K562 (cell line): ENCODE measurements around the gene MEGF9.

Source experiments
- AFF4 ChIP-seq: sonication (generic); formaldehyde crosslinking; IDR thresholded peaks from 2 replicates; pipeline ENCODE4 v1.8.0; 2023; ENCODE audit warnings: mild to moderate bottlenecking, missing genetic modification reagents
- BACH1 ChIP-seq: fragments of 200-800 bp; sonication (Bioruptor generic); IDR thresholded peaks from 2 replicates; pipeline ENCODE4 v1.6.1; 2016; ENCODE audit warnings: missing genetic modification characterization, missing compliant biosample characterization
- CEBPB ChIP-seq: fragments of 450-650 bp; IDR thresholded peaks from 2 replicates; pipeline ENCODE4 v1.6.1; 2016; ENCODE audit warnings: missing genetic modification characterization, missing compliant biosample characterization
- CLOCK ChIP-seq: fragments of 250-450 bp; sonication (Bioruptor Pico); IDR thresholded peaks from 2 replicates; pipeline ENCODE4 v1.4.0; 2020; ENCODE audit warnings: mild to moderate bottlenecking, moderate library complexity, borderline replicate concordance
- CTCF ChIP-seq, 3 experiments: IDR thresholded peaks in 2 of 3; conservative IDR thresholded peaks in 1 of 3; 2 replicates each; pipeline ENCODE4 v1.5.1; 2011 to 2012; ENCODE audit warnings: low read length in 3 of 3, mild to moderate bottlenecking in 3 of 3, control low read depth in 2 of 3, improper control_type of control experiment in 1 of 3, inconsistent platforms in 1 of 3, low read depth in 1 of 3, mixed read lengths in 1 of 3, moderate library complexity in 1 of 3; ENCODE audit not compliant: insufficient read depth in 2 of 3
- FOXP1 ChIP-seq: sonication (generic); formaldehyde crosslinking; IDR thresholded peaks from 2 replicates; pipeline ENCODE4 v1.8.0; 2022; ENCODE audit warnings: mild to moderate bottlenecking, missing genetic modification reagents
- GABPA ChIP-seq: fragments of 200-800 bp; sonication (Bioruptor generic); conservative IDR thresholded peaks from 2 replicates; pipeline ENCODE4 v1.6.1; 2016; ENCODE audit warnings: low read depth, missing genetic modification characterization, missing compliant biosample characterization
- KDM4B ChIP-seq, 2 experiments: fragments of 450-650 bp in 1 of 2; sonication (generic) in 1 of 2; IDR thresholded peaks; 2 replicates each; pipeline ENCODE4 v1.6.1; 2016 to 2017; ENCODE audit warnings: borderline replicate concordance in 2 of 2, antibody characterized with exemption in 1 of 2, low read depth in 1 of 2, mild to moderate bottlenecking in 1 of 2
- POLR2G ChIP-seq: fragments of 200-400 bp; formaldehyde crosslinking; IDR thresholded peaks from 2 replicates; pipeline ENCODE4 v1.6.1; 2017; ENCODE audit warnings: low read depth, mild to moderate bottlenecking, antibody characterized with exemption, low read length, moderate library complexity
- REST ChIP-seq, 2 experiments: fragments of 450-650 bp; formaldehyde crosslinking in 1 of 2; IDR thresholded peaks; 2 replicates each; pipeline versions ENCODE4 v1.4.0 to v1.6.1; 2014 to 2020; ENCODE audit warnings: mild to moderate bottlenecking in 2 of 2, borderline replicate concordance in 1 of 2, low read depth in 1 of 2
- ZFP36 ChIP-seq: fragments of 150-350 bp; IDR thresholded peaks from 2 replicates; pipeline ENCODE4 v1.6.1; 2018; ENCODE audit warnings: low read length, low read depth; ENCODE audit not compliant: partially characterized antibody
- ZSCAN32 ChIP-seq: fragments of 450-650 bp; formaldehyde crosslinking; IDR thresholded peaks from 2 replicates; pipeline ENCODE4 v1.4.0; 2020; ENCODE audit warnings: mild to moderate bottlenecking, moderate library complexity

GRCh38 chr9:120568816-120569215, 145.5 kb downstream of the MEGF9 start:
- TF ChIP-seq ZSCAN32 (CRISPR knock-in tag) (no peak), KDM4B (IDR thresholded peaks at IDR 0.05; ENCODE audit: borderline replicate concordance in 2 of 2, low read depth in 1 of 2) (no peak), BACH1 (no peak), GABPA (tag) (no peak), FOXP1 (no peak), POLR2G (no peak), CLOCK (CRISPR knock-in tag) (no peak), CTCF (IDR thresholded peaks at IDR 0.05 in 2 of 3, conservative IDR thresholded peaks at IDR 0.05 in 1 of 3; ENCODE audit: insufficient read depth in 2 of 3, low read depth in 1 of 3, low read length in 3 of 3) (no peak), AFF4 (CRISPR knock-in tag) (no peak), ZFP36 (no peak), REST (IDR thresholded peaks at IDR 0.05; ENCODE audit: borderline replicate concordance) (no peak), REST (CRISPR knock-in tag; IDR thresholded peaks at IDR 0.05; ENCODE audit: low read depth) (no peak), CEBPB (tag) (no peak)
